Neural progenitor cell (in vitro differentiated cells): ENCODE measurements around the gene RAI1.

Experiments used
- EZH2 ChIP-seq: fragments of 200-600 bp; sonication (generic); IDR thresholded peaks from 2 replicates; pipeline ENCODE4 v1.6.1; 2017; ENCODE audit warnings: antibody characterized with exemption, mild to moderate bottlenecking, moderate library complexity
- TF ChIP-seq, protein P1 (sequence below): fragments of 200-600 bp; sonication (generic); IDR thresholded peaks from 2 replicates; pipeline ENCODE4 v1.5.1; 2017; ENCODE audit warnings: antibody characterized with exemption, mild to moderate bottlenecking

DNA sequence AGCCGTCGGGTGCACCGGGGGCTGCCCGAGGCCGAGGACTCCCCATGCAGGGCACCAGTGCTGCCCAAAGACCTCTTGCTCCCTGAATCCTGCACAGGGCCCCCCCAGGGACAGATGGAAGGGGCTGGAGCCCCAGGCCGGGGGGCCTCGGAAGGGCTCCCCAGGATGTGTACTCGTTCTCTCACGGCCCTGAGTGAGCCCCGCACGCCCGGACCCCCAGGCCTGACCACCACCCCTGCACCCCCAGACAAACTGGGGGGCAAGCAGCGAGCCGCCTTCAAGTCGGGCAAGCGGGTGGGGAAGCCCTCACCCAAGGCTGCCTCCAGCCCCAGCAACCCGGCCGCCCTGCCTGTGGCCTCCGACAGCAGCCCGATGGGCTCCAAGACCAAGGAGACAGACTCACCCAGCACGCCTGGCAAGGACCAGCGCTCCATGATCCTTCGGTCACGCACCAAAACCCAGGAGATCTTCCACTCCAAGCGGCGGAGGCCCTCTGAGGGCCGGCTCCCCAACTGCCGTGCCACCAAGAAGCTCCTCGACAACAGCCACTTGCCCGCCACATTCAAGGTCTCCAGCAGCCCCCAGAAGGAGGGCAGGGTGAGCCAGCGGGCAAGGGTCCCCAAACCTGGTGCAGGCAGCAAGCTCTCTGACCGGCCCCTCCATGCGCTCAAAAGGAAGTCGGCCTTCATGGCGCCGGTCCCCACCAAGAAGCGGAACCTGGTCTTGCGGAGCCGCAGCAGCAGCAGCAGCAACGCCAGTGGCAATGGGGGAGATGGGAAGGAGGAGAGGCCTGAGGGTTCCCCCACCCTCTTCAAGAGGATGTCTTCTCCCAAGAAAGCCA lies 114.9 kb downstream of the RAI1 start:
- TF ChIP-seq, protein P1, sequence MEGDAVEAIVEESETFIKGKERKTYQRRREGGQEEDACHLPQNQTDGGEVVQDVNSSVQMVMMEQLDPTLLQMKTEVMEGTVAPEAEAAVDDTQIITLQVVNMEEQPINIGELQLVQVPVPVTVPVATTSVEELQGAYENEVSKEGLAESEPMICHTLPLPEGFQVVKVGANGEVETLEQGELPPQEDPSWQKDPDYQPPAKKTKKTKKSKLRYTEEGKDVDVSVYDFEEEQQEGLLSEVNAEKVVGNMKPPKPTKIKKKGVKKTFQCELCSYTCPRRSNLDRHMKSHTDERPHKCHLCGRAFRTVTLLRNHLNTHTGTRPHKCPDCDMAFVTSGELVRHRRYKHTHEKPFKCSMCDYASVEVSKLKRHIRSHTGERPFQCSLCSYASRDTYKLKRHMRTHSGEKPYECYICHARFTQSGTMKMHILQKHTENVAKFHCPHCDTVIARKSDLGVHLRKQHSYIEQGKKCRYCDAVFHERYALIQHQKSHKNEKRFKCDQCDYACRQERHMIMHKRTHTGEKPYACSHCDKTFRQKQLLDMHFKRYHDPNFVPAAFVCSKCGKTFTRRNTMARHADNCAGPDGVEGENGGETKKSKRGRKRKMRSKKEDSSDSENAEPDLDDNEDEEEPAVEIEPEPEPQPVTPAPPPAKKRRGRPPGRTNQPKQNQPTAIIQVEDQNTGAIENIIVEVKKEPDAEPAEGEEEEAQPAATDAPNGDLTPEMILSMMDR: no peak
- TF ChIP-seq EZH2: no peak
